ENCODE results near the gene FUBP1. TPM values are rescaled to one million over a fixed set of nuclear protein-coding genes. Genes with fewer than 3 reads are reported as not detected.
"Not testable (repeated sequence)": the region's sequence is repeated elsewhere in the genome, so short reads cannot be mapped to it uniquely, and the experiment has no call there.

Gene FUBP1
- total and polyA plus RNA-seq, 3 experiments from 2014 or later = 54.6 to 217 (median 215) TPM

DNA sequence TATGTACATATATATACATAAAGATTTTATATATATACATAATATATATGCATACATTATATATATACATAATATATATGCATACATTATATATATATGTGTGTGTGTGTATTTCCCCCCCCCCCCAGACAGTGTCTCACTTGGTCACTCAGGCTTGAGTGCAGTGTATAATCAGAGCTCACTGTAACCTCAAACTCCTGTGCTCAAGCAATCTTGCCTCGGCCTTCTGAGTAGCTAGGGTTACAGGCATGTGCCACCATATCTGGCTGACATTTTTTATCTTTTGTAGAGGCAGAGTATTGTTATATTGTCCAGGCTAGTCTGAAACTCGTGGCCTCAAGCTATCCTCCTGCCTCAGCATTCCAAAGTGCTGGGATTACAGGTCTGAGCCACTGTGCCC is 9.0 kb upstream of the FUBP1 start:
- Mint-ChIP-seq H3K4me3 (no peak overlapping the region), H3K27ac (no peak overlapping the region), H3K36me3 (peaks cover 0 to 9% (median 0%) of the 10 kb centered on the region in 3 donors), H3K27me3 (no peaks in the 10 kb centered on the region), H3K9me3 (no peaks in the 10 kb centered on the region), H3K4me1 (peaks cover 19 to 37% (median 34%) of the 10 kb centered on the region in 3 donors)
- no peaks in the 10 kb centered on the region for H3K4me1 ChIP-seq (ENCODE audit: insufficient read depth, low read length)
- CTCF ChIA-PET = no interaction called here
- no peaks in the 10 kb centered on the region for H3K9me3 ChIP-seq (ENCODE audit: low read length)
- H3K36me3 ChIP-seq (ENCODE audit: insufficient read depth, low read length) = no peaks in the 10 kb centered on the region
- no peak overlapping the region for H3K4me3 ChIP-seq (ENCODE audit: low read length)
- no peak for DNase-seq
- POLR2A ChIA-PET = no interaction called here
- no peaks in the 10 kb centered on the region for H3K27me3 ChIP-seq (ENCODE audit: insufficient read depth, low read length, poor library complexity, severe bottlenecking)
- no peak overlapping the region for H3K27ac ChIP-seq (ENCODE audit: low read depth, low read length)

DNA sequence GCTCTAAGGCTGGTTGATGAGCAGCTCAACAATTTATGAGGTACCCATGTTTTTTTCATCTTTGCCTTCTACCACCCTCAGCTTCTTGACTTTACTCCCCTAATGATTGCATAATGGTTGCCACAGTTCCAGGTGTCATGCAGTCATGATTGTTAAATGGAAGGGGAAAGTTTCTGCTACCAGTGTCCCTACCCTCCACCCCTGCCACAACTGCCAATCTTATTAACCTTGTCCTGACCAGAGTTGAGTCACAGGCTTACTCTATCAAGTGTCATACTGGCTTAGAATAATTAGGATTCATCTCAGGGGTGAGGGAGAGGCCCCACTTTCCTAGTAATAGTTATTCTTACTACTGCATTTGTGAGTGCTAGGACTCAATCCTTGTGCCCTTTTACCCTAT is 7.9 kb upstream of the FUBP1 start:
- no peaks in the 10 kb centered on the region for H3K27me3 ChIP-seq (ENCODE audit: insufficient read depth, low read length, poor library complexity, severe bottlenecking)
- Mint-ChIP-seq H3K36me3 (peaks cover 0 to 7% (median 0%) of the 10 kb centered on the region in 3 donors), H3K4me1 (peaks cover 24 to 37% (median 36%) of the 10 kb centered on the region in 3 donors), H3K27ac (peak overlapping the region in 1 of 8 donors; percentile 20), H3K4me3 (no peak overlapping the region), H3K27me3 (no peaks in the 10 kb centered on the region), H3K9me3 (no peaks in the 10 kb centered on the region)
- H3K9me3 ChIP-seq (ENCODE audit: low read length) = no peaks in the 10 kb centered on the region
- no peaks in the 10 kb centered on the region for H3K36me3 ChIP-seq (ENCODE audit: insufficient read depth, low read length)
- CTCF ChIA-PET = no interaction called here
- no peak for DNase-seq
- no peaks in the 10 kb centered on the region for H3K4me1 ChIP-seq (ENCODE audit: insufficient read depth, low read length)
- no peak overlapping the region for H3K4me3 ChIP-seq (ENCODE audit: low read length)
- POLR2A ChIA-PET = no interaction called here
- H3K27ac ChIP-seq (ENCODE audit: low read depth, low read length) = no peak overlapping the region

DNA sequence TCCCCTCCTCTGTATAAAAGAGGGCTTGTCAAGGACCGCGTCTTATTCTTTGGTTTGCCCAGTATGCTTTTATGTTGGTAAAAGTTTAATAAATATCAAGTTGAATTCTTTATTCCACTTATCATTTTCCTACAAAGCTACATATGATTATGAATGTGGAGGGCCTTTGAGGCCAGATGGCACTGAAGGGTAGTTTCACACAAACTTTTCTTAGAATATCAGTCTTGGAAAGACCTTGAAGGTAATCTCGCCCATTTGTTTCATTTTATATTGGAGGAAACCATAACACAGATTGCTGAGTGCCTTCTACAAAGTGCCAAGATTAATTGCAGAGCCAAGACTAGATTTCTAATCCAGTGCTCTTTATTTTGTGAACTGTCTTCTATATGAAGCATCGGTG is 5.8 kb upstream of the FUBP1 start:
- Histone ChIP-seq H3K27me3 (ENCODE audit: insufficient read depth, low read length, poor library complexity, severe bottlenecking) (no peaks in the 10 kb centered on the region), H3K4me1 (ENCODE audit: insufficient read depth, low read length) (peaks cover 11% of the 10 kb centered on the region), H3K4me3 (ENCODE audit: low read length) (no peak overlapping the region), H3K27ac (ENCODE audit: low read depth, low read length) (no peak overlapping the region), H3K36me3 (ENCODE audit: insufficient read depth, low read length) (no peaks in the 10 kb centered on the region), H3K9me3 (ENCODE audit: low read length) (no peaks in the 10 kb centered on the region)
- Mint-ChIP-seq H3K27ac (peak overlapping the region in 2 of 8 donors; percentile 9 to 52), H3K4me3 (no peak overlapping the region), H3K9me3 (no peaks in the 10 kb centered on the region), H3K27me3 (no peaks in the 10 kb centered on the region), H3K4me1 (peaks cover 27 to 51% (median 42%) of the 10 kb centered on the region in 3 donors), H3K36me3 (peaks cover 0 to 11% (median 0%) of the 10 kb centered on the region in 3 donors)
- DNase-seq = no peak
- ChIA-PET CTCF (no interaction called here), POLR2A (no interaction called here)

DNA sequence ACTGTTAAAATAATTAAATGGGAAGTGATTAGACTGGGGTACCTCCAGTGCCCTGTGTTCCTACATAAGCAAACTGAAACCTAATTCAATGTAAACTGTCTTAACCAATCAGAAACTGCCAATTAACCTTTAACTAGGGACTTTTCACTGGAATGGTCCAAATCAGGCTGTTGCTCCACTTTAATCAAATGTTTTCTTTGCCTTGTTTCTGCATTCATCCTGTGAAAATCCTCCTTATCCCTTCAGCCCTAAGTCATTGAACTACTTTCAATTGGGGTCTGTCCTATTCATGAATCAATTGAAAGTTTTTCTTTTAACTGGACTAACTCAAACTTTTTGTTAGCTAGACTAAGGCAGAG is 5.1 kb upstream of the FUBP1 start:
- Histone ChIP-seq H3K4me1 (ENCODE audit: insufficient read depth, low read length) (peaks cover 11% of the 10 kb centered on the region), H3K9me3 (ENCODE audit: low read length) (no peaks in the 10 kb centered on the region), H3K4me3 (ENCODE audit: low read length) (no peak overlapping the region), H3K36me3 (ENCODE audit: insufficient read depth, low read length) (no peaks in the 10 kb centered on the region), H3K27ac (ENCODE audit: low read depth, low read length) (no peak overlapping the region), H3K27me3 (ENCODE audit: insufficient read depth, low read length, poor library complexity, severe bottlenecking) (no peaks in the 10 kb centered on the region)
- Mint-ChIP-seq H3K27me3 (no peaks in the 10 kb centered on the region), H3K27ac (peak overlapping the region in 3 of 8 donors; percentile 10 to 77 (median 10)), H3K4me3 (no peak overlapping the region), H3K4me1 (peaks cover 27 to 45% (median 40%) of the 10 kb centered on the region in 3 donors), H3K36me3 (peaks cover 0 to 11% (median 0%) of the 10 kb centered on the region in 3 donors), H3K9me3 (no peaks in the 10 kb centered on the region)
- POLR2A ChIA-PET = no interaction called here
- DNase-seq = no peak
- CTCF ChIA-PET = no interaction called here

- POLR2A ChIA-PET = not testable (repeated sequence)
- H3K27ac Mint-ChIP-seq = peak overlapping the region in 1 of 8 donors; percentile 10
These were observed 4.6 kb upstream of the FUBP1 start for GRCh38 chr1:77983352-77983996.

GRCh38 chr1:77978293-77978968 is 441 bp downstream of the FUBP1 start:
- POLR2A ChIA-PET = interaction anchor here (0.6 to 3.3 kb wide), 19 partner anchors 9 to 547 kb away, joined by 3 to 102 read pairs (median 4); partner anchors contain the start of genes DNAJB4, MIGA1, USP33 and ZZZ3
- peaks cover 43 to 52% (median 52%) of the 10 kb centered on the region in 3 donors for H3K4me1 Mint-ChIP-seq

More at GRCh38 chr1:77983352-77983996, 4.6 kb upstream of the FUBP1 start:
- DNase-seq; H3K9me3 ChIP-seq (ENCODE audit: low read length); H3K27me3 Mint-ChIP-seq; H3K9me3 Mint-ChIP-seq; H3K27me3 ChIP-seq (ENCODE audit: insufficient read depth, low read length, poor library complexity, severe bottlenecking); CTCF ChIA-PET; H3K27ac ChIP-seq (ENCODE audit: low read depth, low read length); H3K4me3 Mint-ChIP-seq; H3K36me3 ChIP-seq (ENCODE audit: insufficient read depth, low read length); H3K4me3 ChIP-seq (ENCODE audit: low read length): not testable (repeated sequence)
- Mint-ChIP-seq H3K4me1 (peaks cover 27 to 43% (median 40%) of the 10 kb centered on the region in 3 donors), H3K36me3 (peaks cover 0 to 11% (median 0%) of the 10 kb centered on the region in 3 donors)
- H3K4me1 ChIP-seq (ENCODE audit: insufficient read depth, low read length) = peaks cover 11% of the 10 kb centered on the region

DNA sequence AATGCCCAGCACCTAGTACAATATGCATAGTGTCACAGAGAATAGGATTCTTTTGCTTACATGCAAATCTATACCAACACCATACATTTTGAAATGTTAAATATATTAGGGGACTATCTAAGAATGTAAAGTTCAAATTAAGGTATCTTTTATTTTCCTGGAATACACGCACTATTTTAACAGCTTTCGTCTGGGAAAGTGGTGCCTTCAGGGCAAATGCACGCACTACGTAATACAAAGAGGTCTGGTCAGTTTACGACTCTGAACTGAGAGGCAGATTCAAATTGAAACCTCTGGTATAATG is 931 bp downstream of the FUBP1 start:
- Histone ChIP-seq H3K9me3 (ENCODE audit: low read length) (no peaks in the 10 kb centered on the region), H3K27me3 (ENCODE audit: insufficient read depth, low read length, poor library complexity, severe bottlenecking) (no peaks in the 10 kb centered on the region), H3K36me3 (ENCODE audit: insufficient read depth, low read length) (peaks cover 3% of the 10 kb centered on the region), H3K4me3 (ENCODE audit: low read length) (peak overlapping the region; percentile 87), H3K4me1 (ENCODE audit: insufficient read depth, low read length) (peaks cover 48% of the 10 kb centered on the region), H3K27ac (ENCODE audit: low read depth, low read length) (peak overlapping the region; percentile 98)
- Mint-ChIP-seq H3K4me3 (no peak overlapping the region), H3K9me3 (no peaks in the 10 kb centered on the region), H3K27ac (no peak overlapping the region), H3K4me1 (peaks cover 44 to 57% (median 57%) of the 10 kb centered on the region in 3 donors), H3K36me3 (peaks cover 0 to 28% (median 9%) of the 10 kb centered on the region in 3 donors), H3K27me3 (no peaks in the 10 kb centered on the region)
- DNase-seq = no peak
- POLR2A ChIA-PET = interaction anchor here (1.0 to 3.3 kb wide), 13 partner anchors 13 to 295 kb away, joined by 3 to 102 read pairs (median 5); partner anchors contain the start of genes DNAJB4, MIGA1, USP33 and ZZZ3
- CTCF ChIA-PET = interaction anchor here (0.9 to 2.1 kb wide), 7 partner anchors 10 to 295 kb away, joined by 3 to 27 read pairs (median 3); partner anchors contain the start of genes DNAJB4, GIPC2 and ZZZ3

More at GRCh38 chr1:77978293-77978968, 441 bp downstream of the FUBP1 start:
- Histone ChIP-seq H3K4me1 (ENCODE audit: insufficient read depth, low read length) (peaks cover 48% of the 10 kb centered on the region), H3K27ac (ENCODE audit: low read depth, low read length) (peak overlapping the region; percentile 98), H3K4me3 (ENCODE audit: low read length) (peak overlapping the region; percentile 87), H3K36me3 (ENCODE audit: insufficient read depth, low read length) (peaks cover 3% of the 10 kb centered on the region), H3K9me3 (ENCODE audit: low read length) (no peaks in the 10 kb centered on the region), H3K27me3 (ENCODE audit: insufficient read depth, low read length, poor library complexity, severe bottlenecking) (no peaks in the 10 kb centered on the region)
- H3K27ac Mint-ChIP-seq = no peak overlapping the region
- CTCF ChIA-PET = interaction anchor here (0.6 to 2.1 kb wide), 11 partner anchors 11 to 295 kb away, joined by 3 to 27 read pairs (median 3); partner anchors contain the start of genes DNAJB4, GIPC2 and ZZZ3
- H3K36me3 Mint-ChIP-seq = peaks cover 0 to 28% (median 9%) of the 10 kb centered on the region in 3 donors
- H3K27me3 Mint-ChIP-seq = no peaks in the 10 kb centered on the region
- no peak overlapping the region for H3K4me3 Mint-ChIP-seq
- H3K9me3 Mint-ChIP-seq = no peaks in the 10 kb centered on the region
- DNase-seq = peak; percentile 59 to 88 (median 87)
